Endodermal cell (in vitro differentiated cells): Measurements from ENCODE around the gene ELMOD1. TPM values are rescaled to one million over a fixed set of nuclear protein-coding genes. Genes with fewer than 3 reads are reported as not detected.

Experiments
- DNase-seq: peaks from one replicate; pipeline ENCODE4 v3.0.0-alpha.2; 2017
- H3K27ac ChIP-seq: 2 replicates; pipeline ENCODE4 v1.5.1; 2013; ENCODE audit warnings: mild to moderate bottlenecking, low read depth, low read length, moderate library complexity
- H3K27me3 ChIP-seq: 2 replicates; pipeline ENCODE4 v1.6.1; 2013; ENCODE audit warnings: mild to moderate bottlenecking, low read length, moderate library complexity; ENCODE audit not compliant: insufficient read depth, control insufficient read depth, poor library complexity, severe bottlenecking
- H3K36me3 ChIP-seq: 2 replicates; pipeline ENCODE4 v1.7.0; 2013; ENCODE audit warnings: mild to moderate bottlenecking, low read length, moderate library complexity; ENCODE audit not compliant: control insufficient read depth, insufficient read depth
- H3K4me1 ChIP-seq: one replicate; pipeline ENCODE4 v1.7.0; 2013; ENCODE audit warnings: low read length; ENCODE audit not compliant: control insufficient read depth, insufficient read depth
- H3K4me3 ChIP-seq: 2 replicates; pipeline ENCODE4 v1.5.1; 2013; ENCODE audit warnings: mild to moderate bottlenecking, low read length, moderate library complexity
- H3K9ac ChIP-seq: 2 replicates; pipeline ENCODE4 v1.6.1; 2013; ENCODE audit warnings: mild to moderate bottlenecking, low read length, moderate library complexity; ENCODE audit not compliant: poor library complexity, severe bottlenecking; ENCODE audit errors: extremely low read depth
- H3K9me3 ChIP-seq: 2 replicates; pipeline ENCODE4 v1.6.1; 2013; ENCODE audit warnings: mild to moderate bottlenecking, low read length, moderate library complexity; ENCODE audit not compliant: control insufficient read depth
- H3K27ac Mint-ChIP-seq: 2 replicates; pipeline ENCODE4 v1.8.0; 2020; ENCODE audit warnings: mixed read lengths
- H3K27me3 Mint-ChIP-seq: 2 replicates; pipeline ENCODE4 v1.8.0; 2021; ENCODE audit warnings: mild to moderate bottlenecking, mixed read lengths; ENCODE audit not compliant: insufficient read depth
- H3K36me3 Mint-ChIP-seq: 2 replicates; pipeline ENCODE4 v1.8.0; 2020; ENCODE audit warnings: low read depth, mixed read lengths
- H3K4me1 Mint-ChIP-seq: 2 replicates; pipeline ENCODE4 v1.8.0; 2020; ENCODE audit warnings: mixed read lengths
- H3K4me3 Mint-ChIP-seq: 2 replicates; pipeline ENCODE4 v1.8.0; 2020; ENCODE audit warnings: mild to moderate bottlenecking, moderate library complexity, mixed read lengths
- H3K9me3 Mint-ChIP-seq: 2 replicates; pipeline ENCODE4 v1.8.0; 2020; ENCODE audit warnings: mild to moderate bottlenecking, mixed read lengths
- WGBS, 2 experiments: methylation state at CpG; one replicate each; pipeline versions ENCODE4 v1.1.5 to v1.1.7; 2013; ENCODE audit warnings: missing lambda C conversion rate in 2 of 2, mixed read lengths in 1 of 2; ENCODE audit not compliant: insufficient coverage in 1 of 2, insufficient read length in 1 of 2; 5-methylcytosine and 5-hydroxymethylcytosine counted together
- total RNA-seq, 2 donors: library from RNA; stranded (reverse); fragmentation: NEBNext Ultra II Directional in 1 of 2; extraction: Animal tissue kit (Norgen Biotek cat#: 25700) in 1 of 2; gene quantifications; 2 replicates in 1 of 2; 3 replicates in 1 of 2; pipeline ENCODE4 v1.2.1, GENCODE V29; 2021
- TF ChIP-seq, protein P1 (sequence below): fragments of 200-600 bp; sonication (generic); conservative IDR thresholded peaks from 2 replicates; pipeline ENCODE4 v1.5.0; 2021; ENCODE audit warnings: antibody characterized with exemption, mild to moderate bottlenecking

Gene ELMOD1
- total RNA-seq, 2 donors from 2014 or later: 0.46 to 0.60 TPM

GRCh38 chr11:107699371-107700285 is 108.7 kb downstream of the ELMOD1 start:
- Mint-ChIP-seq H3K4me3 (no peak overlapping the region), H3K36me3 (no peaks in the 10 kb centered on the region), H3K9me3 (no peaks in the 10 kb centered on the region), H3K27ac (no peak overlapping the region), H3K27me3 (peaks cover 39% of the 10 kb centered on the region), H3K4me1 (peaks cover 8% of the 10 kb centered on the region)
- H3K4me3 ChIP-seq: no peak overlapping the region
- peaks cover 27% of the 10 kb centered on the region for H3K27me3 ChIP-seq
- WGBS, 2 experiments: 81 to 93% methylated on average over 13 to 15 of the region's 15 CpGs
- H3K9ac ChIP-seq: no peak overlapping the region
- H3K36me3 ChIP-seq: no peaks in the 10 kb centered on the region
- no peak overlapping the region for H3K27ac ChIP-seq
- H3K4me1 ChIP-seq: no peaks in the 10 kb centered on the region
- H3K9me3 ChIP-seq: no peaks in the 10 kb centered on the region
- TF ChIP-seq, protein P1, sequence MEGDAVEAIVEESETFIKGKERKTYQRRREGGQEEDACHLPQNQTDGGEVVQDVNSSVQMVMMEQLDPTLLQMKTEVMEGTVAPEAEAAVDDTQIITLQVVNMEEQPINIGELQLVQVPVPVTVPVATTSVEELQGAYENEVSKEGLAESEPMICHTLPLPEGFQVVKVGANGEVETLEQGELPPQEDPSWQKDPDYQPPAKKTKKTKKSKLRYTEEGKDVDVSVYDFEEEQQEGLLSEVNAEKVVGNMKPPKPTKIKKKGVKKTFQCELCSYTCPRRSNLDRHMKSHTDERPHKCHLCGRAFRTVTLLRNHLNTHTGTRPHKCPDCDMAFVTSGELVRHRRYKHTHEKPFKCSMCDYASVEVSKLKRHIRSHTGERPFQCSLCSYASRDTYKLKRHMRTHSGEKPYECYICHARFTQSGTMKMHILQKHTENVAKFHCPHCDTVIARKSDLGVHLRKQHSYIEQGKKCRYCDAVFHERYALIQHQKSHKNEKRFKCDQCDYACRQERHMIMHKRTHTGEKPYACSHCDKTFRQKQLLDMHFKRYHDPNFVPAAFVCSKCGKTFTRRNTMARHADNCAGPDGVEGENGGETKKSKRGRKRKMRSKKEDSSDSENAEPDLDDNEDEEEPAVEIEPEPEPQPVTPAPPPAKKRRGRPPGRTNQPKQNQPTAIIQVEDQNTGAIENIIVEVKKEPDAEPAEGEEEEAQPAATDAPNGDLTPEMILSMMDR: no peak
- no peak for DNase-seq

- H3K4me1 Mint-ChIP-seq: peaks cover 8% of the 10 kb centered on the region
Measured at GRCh38 chr11:107702109-107702660, 111.2 kb downstream of the ELMOD1 start.

DNA sequence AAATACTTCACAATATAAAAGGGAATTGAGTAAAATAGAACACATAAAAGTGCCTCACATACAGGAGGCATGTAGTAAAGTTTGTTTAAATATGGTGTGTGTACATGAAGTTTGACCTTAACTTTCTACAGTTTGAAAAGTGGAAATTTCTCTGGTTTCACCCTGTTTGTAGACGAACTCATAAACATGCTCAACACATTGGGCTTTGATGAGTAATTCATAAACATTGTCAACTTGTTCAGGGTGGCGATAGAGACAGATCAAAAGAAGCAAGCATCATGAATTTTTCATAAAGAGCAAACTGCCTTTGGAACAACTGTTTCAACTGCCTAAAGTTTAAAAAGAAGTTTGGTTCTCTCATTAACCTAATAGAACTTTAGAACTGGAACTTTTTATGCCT is 111.8 kb downstream of the ELMOD1 start:
- peaks cover 63% of the 10 kb centered on the region for H3K27me3 Mint-ChIP-seq
- WGBS, 2 experiments: 83 to 98% methylated on average over 1 to 2 of the region's 2 CpGs

More at GRCh38 chr11:107702109-107702660, 111.2 kb downstream of the ELMOD1 start:
- Histone ChIP-seq H3K9ac (no peak overlapping the region), H3K36me3 (no peaks in the 10 kb centered on the region), H3K27ac (no peak overlapping the region), H3K9me3 (no peaks in the 10 kb centered on the region), H3K27me3 (peaks cover 50% of the 10 kb centered on the region), H3K4me1 (peaks cover under 1% of the 10 kb centered on the region), H3K4me3 (no peak overlapping the region)
- H3K27me3 Mint-ChIP-seq: peaks cover 60% of the 10 kb centered on the region
- H3K27ac Mint-ChIP-seq: no peak overlapping the region
- WGBS, 2 experiments: 81 to 85% methylated on average over 7 of the region's 7 CpGs
- TF ChIP-seq, protein P1: no peak
- no peak for DNase-seq
- no peaks in the 10 kb centered on the region for H3K9me3 Mint-ChIP-seq
- H3K36me3 Mint-ChIP-seq: no peaks in the 10 kb centered on the region
- H3K4me3 Mint-ChIP-seq: no peak overlapping the region

More for the DNA sequence above, 111.8 kb downstream of the ELMOD1 start:
- Histone ChIP-seq H3K4me1 (peaks cover 5% of the 10 kb centered on the region), H3K27ac (no peak overlapping the region), H3K36me3 (no peaks in the 10 kb centered on the region), H3K27me3 (peaks cover 51% of the 10 kb centered on the region), H3K4me3 (no peak overlapping the region), H3K9me3 (no peaks in the 10 kb centered on the region), H3K9ac (no peak overlapping the region)
- Mint-ChIP-seq H3K27ac (no peak overlapping the region), H3K9me3 (no peaks in the 10 kb centered on the region), H3K4me1 (peaks cover 14% of the 10 kb centered on the region), H3K36me3 (no peaks in the 10 kb centered on the region), H3K4me3 (no peak overlapping the region)
- no peak for DNase-seq
- TF ChIP-seq, protein P1: no peak
